GM23248 (cell line): ENCODE data around the gene MYO5B. TPM values are rescaled to one million over a fixed set of nuclear protein-coding genes. Genes with fewer than 3 reads are reported as not detected.

Experiments
- DNase-seq: peaks from one replicate; pipeline ENCODE4 v3.0.0-alpha.2; 2015
- H2AFZ ChIP-seq: fragments of 200-600 bp; sonication (generic); 2 replicates; pipeline ENCODE4 v1.6.1; 2016; ENCODE audit warnings: antibody characterized with exemption
- H3F3A ChIP-seq: fragments of 200-600 bp; sonication (generic); 2 replicates; pipeline ENCODE4 v1.6.1; 2016; ENCODE audit warnings: mild to moderate bottlenecking, antibody characterized with exemption, mixed run types; ENCODE audit not compliant: insufficient read depth
- H3K27ac ChIP-seq: fragments of 200-600 bp; sonication (generic); 2 replicates; pipeline ENCODE4 v1.5.1; 2016; ENCODE audit warnings: mild to moderate bottlenecking
- H3K27me3 ChIP-seq: fragments of 200-600 bp; sonication (generic); replicated peaks from 2 replicates; pipeline ENCODE4 v1.6.1; 2016; ENCODE audit warnings: mild to moderate bottlenecking; ENCODE audit not compliant: insufficient read depth
- H3K36me3 ChIP-seq: fragments of 200-600 bp; sonication (generic); 2 replicates; pipeline ENCODE4 v1.6.1; 2016; ENCODE audit warnings: low read depth, mild to moderate bottlenecking
- H3K4me1 ChIP-seq: fragments of 200-600 bp; sonication (generic); 2 replicates; pipeline ENCODE4 v1.6.1; 2016; ENCODE audit warnings: mild to moderate bottlenecking; ENCODE audit not compliant: insufficient read depth
- H3K4me2 ChIP-seq: fragments of 200-600 bp; sonication (generic); one replicate; pipeline ENCODE4 v1.6.1; 2016; ENCODE audit warnings: mild to moderate bottlenecking; ENCODE audit not compliant: unreplicated experiment
- H3K4me3 ChIP-seq: fragments of 200-600 bp; sonication (generic); 2 replicates; pipeline ENCODE4 v1.5.1; 2016; ENCODE audit warnings: mild to moderate bottlenecking
- H3K79me2 ChIP-seq: fragments of 200-600 bp; sonication (generic); 2 replicates; pipeline ENCODE4 v1.6.1; 2016; ENCODE audit warnings: mild to moderate bottlenecking; ENCODE audit not compliant: insufficient read depth
- H3K9ac ChIP-seq: fragments of 200-600 bp; sonication (generic); 2 replicates; pipeline ENCODE4 v1.6.1; 2016; ENCODE audit warnings: mild to moderate bottlenecking
- H3K9me2 ChIP-seq: fragments of 200-600 bp; sonication (generic); 2 replicates; pipeline ENCODE4 v1.6.1; 2016; ENCODE audit warnings: mixed run types, mild to moderate bottlenecking, moderate library complexity; ENCODE audit not compliant: insufficient read depth
- H3K9me3 ChIP-seq: fragments of 200-600 bp; sonication (generic); one replicate; pipeline ENCODE4 v1.6.1; 2017; ENCODE audit warnings: low read depth
- H4K20me1 ChIP-seq: fragments of 200-600 bp; sonication (generic); 2 replicates; pipeline ENCODE4 v1.6.0; 2016; ENCODE audit not compliant: insufficient read depth
- EZH2 ChIP-seq: fragments of 200-600 bp; sonication (generic); IDR thresholded peaks from 2 replicates; pipeline ENCODE4 v1.6.1; 2018; ENCODE audit warnings: antibody characterized with exemption, mild to moderate bottlenecking; ENCODE audit not compliant: insufficient read depth, poor library complexity, severe bottlenecking
- EZH2phosphoT487 ChIP-seq: fragments of 200-600 bp; sonication (generic); IDR thresholded peaks from 2 replicates; pipeline ENCODE4 v1.6.1; 2018; ENCODE audit warnings: antibody characterized with exemption, moderate library complexity, mild to moderate bottlenecking, low read depth; ENCODE audit not compliant: insufficient read depth
- WGBS, 2 experiments: methylation state at CpG; one replicate each; pipeline ENCODE4 v1.1.6; 2015 to 2017; ENCODE audit warnings: low lambda C conversion rate in 2 of 2, low coverage in 1 of 2; ENCODE audit errors: missing lambda C conversion rate in 2 of 2; 5-methylcytosine and 5-hydroxymethylcytosine counted together
- in situ Hi-C: fragments of 300-500 bp; cut with MboI; formaldehyde crosslinking; loops from 2 replicates; pipeline ENCODE4 v1.15.0; 2020
- polyA plus RNA-seq: library from polyadenylated mRNA; unstranded; fragments of >200 nt; fragmentation: Nextera tagmentation; extraction: Ambion mirVana; gene quantifications from 2 replicates; pipeline ENCODE4 v1.2.1, GENCODE V29; 2016
- total RNA-seq: library from RNA; depleted of rRNA; stranded (reverse); fragments of >200 nt; shearing (Covaris generic); gene quantifications from 2 replicates; pipeline ENCODE4 v1.2.3, GENCODE V29; 2014

MYO5B gene
- total and polyA plus RNA-seq, 2 experiments from 2014 or later: 0.03 TPM; not detected in 1

DNA sequence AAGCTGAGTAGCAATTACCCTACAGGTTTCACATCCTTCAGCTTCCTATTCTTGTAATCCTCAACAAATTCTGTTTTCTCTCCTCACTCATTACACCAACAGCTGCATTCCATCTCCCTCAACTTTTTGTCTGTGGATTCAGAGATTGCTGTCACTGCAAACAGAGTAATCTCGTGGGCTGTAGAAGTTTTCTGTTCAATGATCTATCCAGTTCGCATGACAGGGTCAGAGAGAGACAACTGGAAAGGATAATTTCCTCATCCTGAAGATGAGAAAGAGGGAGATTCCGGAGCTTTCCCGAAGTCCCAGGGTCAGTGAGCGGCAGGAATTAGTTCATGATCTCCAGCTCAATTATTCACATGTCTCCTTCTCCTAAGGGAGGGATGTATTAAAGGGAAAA is 75.7 kb downstream of the MYO5B start:
- Histone ChIP-seq H3K9me2 (no peaks in the 10 kb centered on the region), H3K27me3 (no peaks in the 10 kb centered on the region; the same call in 1 of the 2 replicates), H3K27ac (no peak overlapping the region), H3F3A (no peaks in the 10 kb centered on the region), H3K9me3 (no peaks in the 10 kb centered on the region), H4K20me1 (no peaks in the 10 kb centered on the region), H2AFZ (no peak overlapping the region), H3K4me2 (no peak overlapping the region), H3K4me1 (no peaks in the 10 kb centered on the region), H3K9ac (no peak overlapping the region), H3K4me3 (no peak overlapping the region), H3K36me3 (no peaks in the 10 kb centered on the region), H3K79me2 (no peaks in the 10 kb centered on the region)
- in situ Hi-C loops: no loop called here
- DNase-seq: no peak
- TF ChIP-seq EZH2: no peak
- no peak for TF ChIP-seq EZH2phosphoT487
- WGBS, 2 experiments: 23 to 26% methylated on average over 5 of the region's 5 CpGs

DNA sequence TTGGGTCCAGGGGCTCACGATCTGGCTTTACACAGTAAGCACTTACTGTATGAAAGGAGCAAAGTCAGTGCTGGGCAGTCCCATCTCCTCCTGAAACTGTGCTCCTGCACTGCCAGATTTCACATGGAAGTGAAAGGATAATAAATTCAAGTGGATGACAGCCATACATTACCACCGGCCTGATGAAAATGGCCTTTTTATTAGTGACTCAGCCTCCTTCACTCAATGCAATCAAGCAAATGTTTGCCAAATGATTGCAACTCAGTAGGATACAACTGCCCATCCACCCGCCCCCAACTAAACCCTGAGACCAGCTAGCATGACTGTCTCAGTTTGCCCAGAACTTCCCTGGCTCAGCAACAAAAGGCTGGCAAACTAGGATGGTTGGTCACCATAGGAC is 77.1 kb downstream of the MYO5B start:
- H3F3A ChIP-seq: no peaks in the 10 kb centered on the region
- no peaks in the 10 kb centered on the region for H3K9me3 ChIP-seq
- H3K27ac ChIP-seq: no peak overlapping the region
- H3K9me2 ChIP-seq: no peaks in the 10 kb centered on the region
- TF ChIP-seq EZH2: no peak
- TF ChIP-seq EZH2phosphoT487: no peak
- H3K36me3 ChIP-seq: no peaks in the 10 kb centered on the region
- no peak overlapping the region for H3K9ac ChIP-seq
- no peaks in the 10 kb centered on the region for H3K79me2 ChIP-seq
- no peaks in the 10 kb centered on the region for H3K4me1 ChIP-seq
- no peak overlapping the region for H3K4me2 ChIP-seq
- in situ Hi-C loops: no loop called here
- no peaks in the 10 kb centered on the region; the same call in none of the 2 replicates for H3K27me3 ChIP-seq
- no peaks in the 10 kb centered on the region for H4K20me1 ChIP-seq
- WGBS, 2 experiments: 25 to 28% methylated on average over 3 of the region's 3 CpGs
- no peak overlapping the region for H2AFZ ChIP-seq
- DNase-seq: no peak
- H3K4me3 ChIP-seq: no peak overlapping the region

GRCh38 chr18:50115095-50115494 is 79.9 kb downstream of the MYO5B start:
- Histone ChIP-seq H3K4me2 (no peak overlapping the region), H3K9me2 (no peaks in the 10 kb centered on the region), H3K27ac (no peak overlapping the region), H3K4me3 (no peak overlapping the region), H3K36me3 (no peaks in the 10 kb centered on the region), H3K9ac (no peak overlapping the region), H3K9me3 (no peaks in the 10 kb centered on the region), H2AFZ (no peak overlapping the region), H3K27me3 (peaks cover 6% of the 10 kb centered on the region), H3K79me2 (no peaks in the 10 kb centered on the region), H3F3A (no peaks in the 10 kb centered on the region), H4K20me1 (no peaks in the 10 kb centered on the region), H3K4me1 (no peaks in the 10 kb centered on the region)
- in situ Hi-C loops: no loop called here
- no peak for TF ChIP-seq EZH2phosphoT487
- no peak for TF ChIP-seq EZH2
- no peak for DNase-seq
- 28 to 32% methylated on average over 2 of the region's 2 CpGs for WGBS, 2 experiments

- in situ Hi-C loops: no loop called here
- Histone ChIP-seq H3K9me2 (no peaks in the 10 kb centered on the region), H3F3A (no peaks in the 10 kb centered on the region), H3K4me2 (no peak overlapping the region), H3K4me1 (no peaks in the 10 kb centered on the region), H3K27me3 (peaks cover 6% of the 10 kb centered on the region; the same call in 1 of the 2 replicates), H4K20me1 (no peaks in the 10 kb centered on the region), H2AFZ (no peak overlapping the region), H3K9me3 (no peaks in the 10 kb centered on the region), H3K79me2 (no peaks in the 10 kb centered on the region), H3K27ac (no peak overlapping the region), H3K9ac (no peak overlapping the region), H3K4me3 (no peak overlapping the region), H3K36me3 (no peaks in the 10 kb centered on the region)
- DNase-seq: no peak
- TF ChIP-seq EZH2phosphoT487 (no peak), EZH2 (no peak)
- 8 to 11% methylated on average over 6 of the region's 6 CpGs for WGBS, 2 experiments
These were observed 80.5 kb downstream of the MYO5B start for GRCh38 chr18:50114448-50114847.

DNA sequence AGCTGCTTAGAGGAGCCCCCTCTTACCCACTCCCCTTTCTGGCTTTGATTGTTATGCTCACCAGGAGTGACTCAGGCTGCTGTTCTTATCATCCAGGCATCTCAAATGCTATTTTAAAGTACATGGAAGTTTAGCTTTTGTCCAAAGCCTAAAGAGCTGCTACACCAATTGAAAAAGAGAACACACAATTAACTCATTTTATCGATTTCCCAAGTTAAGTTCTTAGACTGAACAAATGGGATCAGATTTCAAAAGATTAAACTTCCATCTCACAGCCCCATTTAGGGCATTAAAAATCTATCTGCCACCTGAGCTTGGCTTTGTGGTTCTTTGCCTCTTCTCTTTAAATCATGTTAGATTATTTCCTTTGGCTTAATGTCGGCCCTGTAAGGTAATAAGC is 81.2 kb downstream of the MYO5B start:
- Histone ChIP-seq H4K20me1 (no peaks in the 10 kb centered on the region), H3K27me3 (peaks cover 6% of the 10 kb centered on the region; the same call in 1 of the 2 replicates), H2AFZ (no peak overlapping the region), H3K4me2 (no peak overlapping the region), H3K9me2 (no peaks in the 10 kb centered on the region), H3K9me3 (no peaks in the 10 kb centered on the region), H3F3A (no peaks in the 10 kb centered on the region), H3K36me3 (no peaks in the 10 kb centered on the region), H3K4me1 (no peaks in the 10 kb centered on the region), H3K27ac (no peak overlapping the region), H3K4me3 (no peak overlapping the region), H3K79me2 (no peaks in the 10 kb centered on the region), H3K9ac (no peak overlapping the region)
- TF ChIP-seq EZH2phosphoT487: no peak
- TF ChIP-seq EZH2: no peak
- 11 to 13% methylated on average over 2 of the region's 2 CpGs for WGBS, 2 experiments
- in situ Hi-C loops: no loop called here
- DNase-seq: no peak
